WTC11 (cell line): Measurements from ENCODE around the gene ELOB. TPM values are rescaled to one million over a fixed set of nuclear protein-coding genes. Genes with fewer than 3 reads are reported as not detected.

Experiments used
- ATAC-seq: fragments of 200-7000 bp; cut with Tn5 transposase; 2 replicates; pipeline ENCODE4 v1.10.0; 2021; ENCODE audit warnings: mild to moderate bottlenecking, moderate library complexity
- CTCF ChIA-PET: fragments of 300-600 bp; sonication (Branson Sonifier 250); formaldehyde crosslinking; loops from one replicate; lab custom pipeline; 2021; ENCODE audit warnings: antibody characterized with exemption; lab: Charles Lee
- POLR2A ChIA-PET: fragments of 350-600 bp; sonication (Branson Sonifier 250); formaldehyde crosslinking; loops from one replicate; lab custom pipeline; 2021; ENCODE audit warnings: antibody characterized with exemption; lab: Charles Lee
- DNase-seq: peaks from one replicate; pipeline ENCODE4 v3.0.0; 2021; ENCODE audit warnings: low spot score
- H3K27ac Mint-ChIP-seq: 2 replicates; pipeline ENCODE4 v1.8.0; 2021; ENCODE audit warnings: mixed read lengths
- H3K27me3 Mint-ChIP-seq: 2 replicates; pipeline ENCODE4 v1.8.0; 2021; ENCODE audit warnings: low read depth, mild to moderate bottlenecking, moderate library complexity, mixed read lengths
- H3K36me3 Mint-ChIP-seq: 2 replicates; pipeline ENCODE4 v1.8.0; 2021; ENCODE audit warnings: mixed read lengths
- H3K4me1 Mint-ChIP-seq: 2 replicates; pipeline ENCODE4 v1.8.0; 2022; ENCODE audit warnings: mixed read lengths
- H3K4me3 Mint-ChIP-seq: 2 replicates; pipeline ENCODE4 v1.8.0; 2021; ENCODE audit warnings: mild to moderate bottlenecking, moderate library complexity, mixed read lengths
- H3K9me3 Mint-ChIP-seq: 2 replicates; pipeline ENCODE4 v1.8.0; 2021; ENCODE audit warnings: mixed read lengths
- E2F4 ChIP-seq: sonication (generic); formaldehyde crosslinking; IDR thresholded peaks from 2 replicates; pipeline ENCODE4 v1.8.1; 2022; ENCODE audit warnings: low read depth, mild to moderate bottlenecking, moderate library complexity, missing genetic modification reagents, borderline replicate concordance
- ELF4 ChIP-seq: sonication (generic); formaldehyde crosslinking; IDR thresholded peaks from 2 replicates; pipeline ENCODE4 v1.8.1; 2022; ENCODE audit warnings: low read depth, mild to moderate bottlenecking, moderate library complexity, missing genetic modification reagents
- GABPB1 ChIP-seq: sonication (generic); formaldehyde crosslinking; IDR thresholded peaks from 2 replicates; pipeline ENCODE4 v1.8.1; 2023; ENCODE audit warnings: mild to moderate bottlenecking, missing genetic modification reagents
- IRF2 ChIP-seq: sonication (generic); formaldehyde crosslinking; IDR thresholded peaks from 2 replicates; pipeline ENCODE4 v1.8.0; 2022; ENCODE audit warnings: low read depth, missing genetic modification reagents, borderline replicate concordance
- KAT7 ChIP-seq: sonication (generic); formaldehyde crosslinking; IDR thresholded peaks from 2 replicates; pipeline ENCODE4 v1.8.1; 2023; ENCODE audit warnings: missing genetic modification reagents, mild to moderate bottlenecking, borderline replicate concordance
- MXD4 ChIP-seq: fragments of 250-450 bp; sonication (Bioruptor Pico); IDR thresholded peaks from 2 replicates; pipeline ENCODE4 v1.8.0; 2021; ENCODE audit warnings: mild to moderate bottlenecking, moderate library complexity, borderline replicate concordance
- NFYB ChIP-seq: sonication (generic); formaldehyde crosslinking; conservative IDR thresholded peaks from 2 replicates; pipeline ENCODE4 v1.8.0; 2022; ENCODE audit warnings: low read depth, missing genetic modification reagents
- TCF7 ChIP-seq: sonication (generic); formaldehyde crosslinking; IDR thresholded peaks from 2 replicates; pipeline ENCODE4 v1.8.0; 2022; ENCODE audit warnings: mild to moderate bottlenecking, low read depth, missing genetic modification reagents, moderate library complexity
- ZNF138 ChIP-seq: sonication (generic); formaldehyde crosslinking; conservative IDR thresholded peaks from 2 replicates; pipeline ENCODE4 v1.8.1; 2022; ENCODE audit warnings: mild to moderate bottlenecking, moderate library complexity, missing genetic modification reagents
- ZNF219 ChIP-seq: sonication (generic); formaldehyde crosslinking; IDR thresholded peaks from 2 replicates; pipeline ENCODE4 v1.8.0; 2023; ENCODE audit warnings: missing genetic modification reagents, mild to moderate bottlenecking, borderline replicate concordance
- ZNF416 ChIP-seq: fragments of 250-450 bp; sonication (Bioruptor Pico); IDR thresholded peaks from 2 replicates; pipeline ENCODE4 v1.9.0; 2021; ENCODE audit warnings: mild to moderate bottlenecking, inconsistent platforms
- total RNA-seq: library from RNA; stranded (reverse); gene quantifications from 3 replicates; pipeline ENCODE4 v1.2.3, GENCODE V29; 2021
- TF ChIP-seq, protein P1 (sequence below): fragments of 250-450 bp; sonication (Bioruptor Pico); IDR thresholded peaks from 2 replicates; pipeline ENCODE4 v1.8.0; 2021; ENCODE audit warnings: mild to moderate bottlenecking
- TF ChIP-seq, protein P2 (sequence below): fragments of 200-600 bp; IDR thresholded peaks from 2 replicates; pipeline ENCODE4 v1.8.0; 2022; ENCODE audit warnings: antibody characterized with exemption
- TF ChIP-seq, protein P3 (sequence below): fragments of 250-450 bp; sonication (Bioruptor Pico); IDR thresholded peaks from 2 replicates; pipeline ENCODE4 v1.9.0; 2021; ENCODE audit warnings: moderate library complexity, mild to moderate bottlenecking, inconsistent platforms, borderline replicate concordance
- TF ChIP-seq, protein P4 (sequence below): sonication (generic); formaldehyde crosslinking; IDR thresholded peaks from 2 replicates; pipeline ENCODE4 v1.8.0; 2023; ENCODE audit warnings: missing genetic modification reagents, mild to moderate bottlenecking, borderline replicate concordance
- TF ChIP-seq, protein P5 (sequence below): fragments of 250-450 bp; sonication (Bioruptor Pico); conservative IDR thresholded peaks from 2 replicates; pipeline ENCODE4 v1.9.0; 2021; ENCODE audit warnings: mild to moderate bottlenecking
- TF ChIP-seq, protein P6 (sequence below): sonication (generic); formaldehyde crosslinking; conservative IDR thresholded peaks from 2 replicates; pipeline ENCODE4 v1.8.1; 2022; ENCODE audit warnings: mild to moderate bottlenecking, missing genetic modification reagents

The ELOB gene
- total RNA-seq, 1 experiment from 2014 or later: 252 TPM

- Mint-ChIP-seq H3K36me3 (no peaks in the 10 kb centered on the region), H3K27me3 (peaks cover 32% of the 10 kb centered on the region), H3K27ac (no peak overlapping the region), H3K4me3 (no peak overlapping the region), H3K4me1 (no peaks in the 10 kb centered on the region), H3K9me3 (peaks cover 17% of the 10 kb centered on the region)
- ChIA-PET CTCF (interaction anchor here (0.6 to 2.1 kb wide), 2 partner anchors 8 to 9 kb away, joined by 5 to 10 read pairs; partner anchors contain the start of gene PRSS41), POLR2A (no interaction called here)
- ATAC-seq (no peak), DNase-seq (no peak)
- no peak for TF ChIP-seq ZNF416 (CRISPR knock-in tag)
Measured at GRCh38 chr16:2806286-2806685, 29.2 kb upstream of the ELOB start.

- H3K27me3 Mint-ChIP-seq: peaks cover 31% of the 10 kb centered on the region
- peaks cover 17% of the 10 kb centered on the region for H3K9me3 Mint-ChIP-seq
- TF ChIP-seq MXD4 (no peak), E2F4 (CRISPR knock-in tag) (no peak), NFYB (CRISPR knock-in tag) (no peak), IRF2 (CRISPR knock-in tag) (no peak), TCF7 (CRISPR knock-in tag) (no peak), ELF4 (CRISPR knock-in tag) (no peak)
- TF ChIP-seq, protein P1, sequence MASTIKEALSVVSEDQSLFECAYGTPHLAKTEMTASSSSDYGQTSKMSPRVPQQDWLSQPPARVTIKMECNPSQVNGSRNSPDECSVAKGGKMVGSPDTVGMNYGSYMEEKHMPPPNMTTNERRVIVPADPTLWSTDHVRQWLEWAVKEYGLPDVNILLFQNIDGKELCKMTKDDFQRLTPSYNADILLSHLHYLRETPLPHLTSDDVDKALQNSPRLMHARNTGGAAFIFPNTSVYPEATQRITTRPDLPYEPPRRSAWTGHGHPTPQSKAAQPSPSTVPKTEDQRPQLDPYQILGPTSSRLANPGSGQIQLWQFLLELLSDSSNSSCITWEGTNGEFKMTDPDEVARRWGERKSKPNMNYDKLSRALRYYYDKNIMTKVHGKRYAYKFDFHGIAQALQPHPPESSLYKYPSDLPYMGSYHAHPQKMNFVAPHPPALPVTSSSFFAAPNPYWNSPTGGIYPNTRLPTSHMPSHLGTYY (CRISPR knock-in tag): no peak
- TF ChIP-seq, protein P2, sequence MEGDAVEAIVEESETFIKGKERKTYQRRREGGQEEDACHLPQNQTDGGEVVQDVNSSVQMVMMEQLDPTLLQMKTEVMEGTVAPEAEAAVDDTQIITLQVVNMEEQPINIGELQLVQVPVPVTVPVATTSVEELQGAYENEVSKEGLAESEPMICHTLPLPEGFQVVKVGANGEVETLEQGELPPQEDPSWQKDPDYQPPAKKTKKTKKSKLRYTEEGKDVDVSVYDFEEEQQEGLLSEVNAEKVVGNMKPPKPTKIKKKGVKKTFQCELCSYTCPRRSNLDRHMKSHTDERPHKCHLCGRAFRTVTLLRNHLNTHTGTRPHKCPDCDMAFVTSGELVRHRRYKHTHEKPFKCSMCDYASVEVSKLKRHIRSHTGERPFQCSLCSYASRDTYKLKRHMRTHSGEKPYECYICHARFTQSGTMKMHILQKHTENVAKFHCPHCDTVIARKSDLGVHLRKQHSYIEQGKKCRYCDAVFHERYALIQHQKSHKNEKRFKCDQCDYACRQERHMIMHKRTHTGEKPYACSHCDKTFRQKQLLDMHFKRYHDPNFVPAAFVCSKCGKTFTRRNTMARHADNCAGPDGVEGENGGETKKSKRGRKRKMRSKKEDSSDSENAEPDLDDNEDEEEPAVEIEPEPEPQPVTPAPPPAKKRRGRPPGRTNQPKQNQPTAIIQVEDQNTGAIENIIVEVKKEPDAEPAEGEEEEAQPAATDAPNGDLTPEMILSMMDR: no peak
- TF ChIP-seq, protein P3, sequence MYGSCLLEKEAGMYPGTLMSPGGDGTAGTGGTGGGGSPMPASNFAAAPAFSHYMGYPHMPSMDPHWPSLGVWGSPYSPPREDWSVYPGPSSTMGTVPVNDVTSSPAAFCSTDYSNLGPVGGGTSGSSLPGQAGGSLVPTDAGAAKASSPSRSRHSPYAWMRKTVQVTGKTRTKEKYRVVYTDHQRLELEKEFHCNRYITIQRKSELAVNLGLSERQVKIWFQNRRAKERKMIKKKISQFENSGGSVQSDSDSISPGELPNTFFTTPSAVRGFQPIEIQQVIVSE (CRISPR knock-in tag): no peak
- H3K4me3 Mint-ChIP-seq: no peak overlapping the region
- POLR2A ChIA-PET: no interaction called here
- ATAC-seq: no peak
- CTCF ChIA-PET: no interaction called here
- H3K4me1 Mint-ChIP-seq: no peaks in the 10 kb centered on the region
- no peak for DNase-seq
- H3K36me3 Mint-ChIP-seq: no peaks in the 10 kb centered on the region
- H3K27ac Mint-ChIP-seq: no peak overlapping the region
Measured at GRCh38 chr16:2804728-2805127, 27.6 kb upstream of the ELOB start.

DNA sequence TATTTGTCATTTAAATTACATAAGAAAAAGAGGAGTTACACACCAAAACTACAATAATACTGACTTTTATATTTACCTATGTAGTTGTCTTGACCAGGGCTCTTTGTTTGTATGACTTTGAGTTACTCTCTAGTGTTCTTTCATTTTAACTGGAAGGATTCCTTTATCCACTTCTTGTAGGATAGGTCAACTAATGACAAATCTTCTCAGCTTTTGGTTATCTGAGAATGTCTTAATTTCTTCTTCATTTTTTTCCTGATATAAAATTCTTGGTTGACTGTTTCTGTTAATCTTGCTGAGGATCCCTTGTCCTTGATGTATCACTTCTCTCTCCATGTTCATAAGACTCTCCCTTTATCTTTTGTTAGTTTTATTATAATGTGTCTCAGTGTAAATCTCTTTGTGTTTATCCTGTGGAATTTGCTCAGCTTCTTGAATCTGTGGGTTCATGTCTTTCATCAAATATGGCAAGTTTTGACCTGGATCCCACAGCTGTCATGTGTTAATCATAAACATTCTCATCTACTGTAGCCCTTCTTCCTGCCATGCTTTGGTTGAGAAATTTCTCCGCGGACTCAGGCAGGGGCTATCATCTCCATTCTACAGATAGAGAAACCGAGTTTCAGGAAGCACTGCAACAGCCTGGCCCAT is 26.6 kb upstream of the ELOB start:
- ATAC-seq (no peak), DNase-seq (no peak)
- H3K36me3 Mint-ChIP-seq: no peaks in the 10 kb centered on the region
- ChIA-PET POLR2A (no interaction called here), CTCF (no interaction called here)
- H3K27me3 Mint-ChIP-seq: peaks cover 23% of the 10 kb centered on the region
- H3K4me3 Mint-ChIP-seq: no peak overlapping the region
- peaks cover 17% of the 10 kb centered on the region for H3K9me3 Mint-ChIP-seq
- no peaks in the 10 kb centered on the region for H3K4me1 Mint-ChIP-seq
- no peak overlapping the region for H3K27ac Mint-ChIP-seq
- TF ChIP-seq, protein P4, sequence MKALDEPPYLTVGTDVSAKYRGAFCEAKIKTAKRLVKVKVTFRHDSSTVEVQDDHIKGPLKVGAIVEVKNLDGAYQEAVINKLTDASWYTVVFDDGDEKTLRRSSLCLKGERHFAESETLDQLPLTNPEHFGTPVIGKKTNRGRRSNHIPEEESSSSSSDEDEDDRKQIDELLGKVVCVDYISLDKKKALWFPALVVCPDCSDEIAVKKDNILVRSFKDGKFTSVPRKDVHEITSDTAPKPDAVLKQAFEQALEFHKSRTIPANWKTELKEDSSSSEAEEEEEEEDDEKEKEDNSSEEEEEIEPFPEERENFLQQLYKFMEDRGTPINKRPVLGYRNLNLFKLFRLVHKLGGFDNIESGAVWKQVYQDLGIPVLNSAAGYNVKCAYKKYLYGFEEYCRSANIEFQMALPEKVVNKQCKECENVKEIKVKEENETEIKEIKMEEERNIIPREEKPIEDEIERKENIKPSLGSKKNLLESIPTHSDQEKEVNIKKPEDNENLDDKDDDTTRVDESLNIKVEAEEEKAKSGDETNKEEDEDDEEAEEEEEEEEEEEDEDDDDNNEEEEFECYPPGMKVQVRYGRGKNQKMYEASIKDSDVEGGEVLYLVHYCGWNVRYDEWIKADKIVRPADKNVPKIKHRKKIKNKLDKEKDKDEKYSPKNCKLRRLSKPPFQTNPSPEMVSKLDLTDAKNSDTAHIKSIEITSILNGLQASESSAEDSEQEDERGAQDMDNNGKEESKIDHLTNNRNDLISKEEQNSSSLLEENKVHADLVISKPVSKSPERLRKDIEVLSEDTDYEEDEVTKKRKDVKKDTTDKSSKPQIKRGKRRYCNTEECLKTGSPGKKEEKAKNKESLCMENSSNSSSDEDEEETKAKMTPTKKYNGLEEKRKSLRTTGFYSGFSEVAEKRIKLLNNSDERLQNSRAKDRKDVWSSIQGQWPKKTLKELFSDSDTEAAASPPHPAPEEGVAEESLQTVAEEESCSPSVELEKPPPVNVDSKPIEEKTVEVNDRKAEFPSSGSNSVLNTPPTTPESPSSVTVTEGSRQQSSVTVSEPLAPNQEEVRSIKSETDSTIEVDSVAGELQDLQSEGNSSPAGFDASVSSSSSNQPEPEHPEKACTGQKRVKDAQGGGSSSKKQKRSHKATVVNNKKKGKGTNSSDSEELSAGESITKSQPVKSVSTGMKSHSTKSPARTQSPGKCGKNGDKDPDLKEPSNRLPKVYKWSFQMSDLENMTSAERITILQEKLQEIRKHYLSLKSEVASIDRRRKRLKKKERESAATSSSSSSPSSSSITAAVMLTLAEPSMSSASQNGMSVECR (CRISPR knock-in tag): no peak
- TF ChIP-seq GABPB1 (CRISPR knock-in tag) (no peak), KAT7 (no peak), ZNF138 (no peak), ZNF219 (no peak)
- TF ChIP-seq, protein P5, sequence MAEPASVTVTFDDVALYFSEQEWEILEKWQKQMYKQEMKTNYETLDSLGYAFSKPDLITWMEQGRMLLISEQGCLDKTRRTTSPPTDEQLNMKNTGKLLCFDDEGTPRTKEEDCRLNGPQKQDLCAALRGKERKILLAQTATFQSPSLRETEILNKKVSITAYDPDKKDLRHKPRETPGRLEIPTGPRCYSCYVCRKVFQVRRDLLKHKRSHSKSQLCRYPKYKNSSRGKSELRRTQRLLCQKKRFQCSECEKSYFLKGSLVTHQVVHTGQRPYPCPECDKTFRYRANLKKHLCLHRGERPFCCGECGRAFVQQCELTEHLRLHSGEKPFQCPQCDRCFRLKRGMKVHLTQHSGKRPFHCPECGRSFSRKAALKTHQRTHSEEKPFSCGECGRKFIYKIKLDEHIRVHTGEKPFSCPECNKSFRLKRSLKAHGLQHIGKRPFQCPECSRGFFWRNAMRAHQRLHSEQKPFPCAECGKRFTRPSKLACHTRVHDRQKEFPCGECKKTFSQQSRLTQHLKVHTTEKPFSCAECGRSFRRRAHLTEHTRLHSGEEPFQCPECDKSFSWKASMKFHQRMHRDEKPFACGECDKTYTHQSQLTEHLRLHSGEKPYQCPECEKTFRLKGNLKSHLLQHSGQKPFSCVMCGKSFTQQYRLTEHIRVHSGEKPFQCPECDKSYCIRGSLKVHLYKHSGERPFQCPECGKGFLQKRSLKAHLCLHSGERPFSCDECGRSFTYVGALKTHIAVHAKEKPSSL (CRISPR knock-in tag): no peak
- TF ChIP-seq, protein P6, sequence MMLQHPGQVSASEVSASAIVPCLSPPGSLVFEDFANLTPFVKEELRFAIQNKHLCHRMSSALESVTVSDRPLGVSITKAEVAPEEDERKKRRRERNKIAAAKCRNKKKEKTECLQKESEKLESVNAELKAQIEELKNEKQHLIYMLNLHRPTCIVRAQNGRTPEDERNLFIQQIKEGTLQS (CRISPR knock-in tag): no peak
- TF ChIP-seq, protein P3 (CRISPR knock-in tag): no peak
